Stimulated activated CD8-positive, alpha-beta memory T cell treated with anti-CD3 and anti-CD28 coated beads, Interleukin-12 subunit alpha, Interleukin-12 subunit beta, amount 100 ng/mL, for 4 hours (primary cell): ENCODE results near the gene USP21.
"Not testable (repeated sequence)": the region's sequence is repeated elsewhere in the genome, so short reads cannot be mapped to it uniquely, and the experiment has no call there.

Source experiments
- DNase-seq: peaks from one replicate; pipeline ENCODE4 v3.0.0-alpha.2; 2020; ENCODE audit warnings: low read depth

USP21 gene

GRCh38 chr1:161159087-161159912 is at the start of gene USP21:
Gene USP21 (plus strand): TSS chr1:161159500. CDS start chr1:161160641, 1,141 bp downstream.
- DNase-seq = peak; percentile 88

DNA sequence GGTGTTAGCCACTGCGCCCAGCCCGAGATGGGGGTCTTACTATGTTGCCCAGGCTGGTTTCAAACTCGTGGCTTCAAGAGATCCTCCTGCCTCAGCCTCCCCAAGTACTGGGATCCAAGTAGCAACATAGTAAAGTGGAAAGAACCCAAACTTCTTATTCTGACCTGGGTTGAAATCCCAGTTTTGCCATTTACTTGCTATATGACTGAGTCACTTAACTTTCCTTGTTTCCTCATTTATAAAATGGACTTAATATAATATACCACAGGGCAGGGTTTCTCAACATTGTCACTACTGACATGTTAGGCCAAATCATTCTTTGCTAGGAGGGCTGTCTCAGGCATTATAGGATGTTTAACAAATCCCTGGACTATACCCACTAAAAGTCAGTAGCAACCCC is 48.2 kb upstream of the USP21 start:
- no peak for DNase-seq

- DNase-seq = no peak
Observed at GRCh38 chr1:161111527-161111926, 47.8 kb upstream of the USP21 start.

DNA sequence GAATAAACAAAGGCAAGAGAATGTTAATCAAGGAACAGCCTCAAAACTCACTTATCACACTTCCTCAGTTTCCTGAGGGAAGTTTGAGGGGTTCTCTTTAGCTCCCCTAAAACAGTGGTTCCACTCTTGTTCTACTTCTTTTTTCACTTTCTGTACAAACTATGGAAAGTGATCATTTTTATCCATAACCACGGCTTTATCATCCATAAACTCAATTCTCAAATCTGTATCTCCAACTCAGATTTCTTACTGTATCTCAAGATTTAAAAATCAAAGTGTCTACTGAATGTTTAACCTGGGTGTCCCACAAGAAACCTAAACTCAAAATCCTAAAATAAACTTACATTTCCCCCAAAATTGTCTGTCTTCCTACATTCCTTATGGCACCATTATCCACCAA is 45.4 kb upstream of the USP21 start:
- no peak for DNase-seq

GRCh38 chr1:161114556-161114955 is 44.7 kb upstream of the USP21 start:
- no peak for DNase-seq

DNA sequence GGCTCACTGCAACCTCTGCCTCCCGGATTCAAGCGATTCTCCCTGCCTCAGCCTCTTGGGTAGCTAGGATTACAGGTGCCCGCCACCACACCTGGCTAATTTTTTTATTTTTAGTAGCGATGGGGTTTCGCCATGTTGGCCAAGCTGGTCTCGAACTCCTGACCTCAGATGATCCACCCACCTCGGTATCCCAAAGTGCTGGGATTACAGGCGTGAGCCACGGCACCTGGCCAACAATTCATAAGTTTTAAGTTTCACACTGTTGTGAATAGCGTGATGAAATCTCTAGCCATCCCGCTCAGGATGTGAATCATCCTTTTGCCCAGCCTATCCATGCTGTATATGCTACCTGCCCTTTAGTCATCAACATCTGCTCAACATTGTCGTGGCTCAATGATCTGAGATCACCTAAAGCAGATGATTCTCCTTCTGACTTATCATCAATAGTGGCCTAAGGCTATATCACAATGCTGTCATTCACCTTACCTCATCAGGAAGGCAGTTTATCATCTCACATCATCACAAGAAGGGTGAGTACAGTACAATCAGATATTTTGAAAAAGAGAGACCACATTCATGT is 44.1 kb upstream of the USP21 start:
- DNase-seq = no peak

DNA sequence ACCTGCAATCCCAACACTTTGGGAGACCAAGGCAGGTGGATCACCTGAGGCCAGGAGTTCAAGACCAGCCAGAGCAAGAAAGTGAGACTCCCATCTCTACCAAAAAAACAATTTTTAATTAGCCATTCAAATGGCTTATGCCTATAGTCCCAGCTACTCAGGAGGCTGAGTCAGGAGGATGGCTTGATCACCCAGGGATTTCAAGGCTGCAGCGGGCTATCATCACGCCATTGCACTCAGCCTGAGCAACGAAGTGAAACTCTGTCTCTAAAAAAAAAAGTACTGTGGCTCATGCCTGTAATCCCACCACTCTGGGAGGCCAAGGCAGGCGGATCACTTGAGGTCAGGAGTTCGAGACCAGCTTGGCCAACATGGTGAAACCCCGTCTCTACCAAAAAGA is 43.3 kb upstream of the USP21 start:
- DNase-seq = not testable (repeated sequence)

GRCh38 chr1:161117759-161118581 is 41.3 kb upstream of the USP21 start, which contains the start of the genes NIT1 and PFDN2:
Gene NIT1 (plus strand): TSS chr1:161118105. CDS start chr1:161118177, 72 bp downstream.
Gene PFDN2 (minus strand): TSS chr1:161118037. CDS start chr1:161118026, 11 bp downstream.
- DNase-seq = peak; percentile 81

GRCh38 chr1:161119092-161119903 is 40.0 kb upstream of the USP21 start:
- DNase-seq = no peak

- DNase-seq = no peak
Observed at GRCh38 chr1:161121042-161121650, 38.2 kb upstream of the USP21 start.

- no peak for DNase-seq
Observed at GRCh38 chr1:161121834-161122233, 37.5 kb upstream of the USP21 start.

DNA sequence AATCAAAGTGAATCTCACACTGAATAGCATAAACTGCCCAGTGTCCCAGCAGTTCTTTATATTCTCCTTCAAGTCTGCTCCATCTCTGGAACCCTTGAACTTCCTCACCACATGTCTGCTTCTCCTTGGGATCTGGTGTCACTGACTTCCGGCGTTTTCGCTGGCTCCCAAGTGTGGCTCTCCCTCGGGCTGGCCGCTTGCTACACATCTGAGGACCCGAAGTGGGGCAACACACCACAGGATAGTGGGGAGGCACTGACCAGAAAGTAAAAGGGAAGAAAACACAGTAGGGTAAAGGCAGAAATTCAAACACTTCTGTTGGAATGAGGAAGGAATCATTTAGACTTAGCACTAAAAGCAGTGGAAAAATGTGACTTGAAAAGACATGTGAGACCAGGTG is 36.3 kb upstream of the USP21 start:
- DNase-seq = no peak

DNA sequence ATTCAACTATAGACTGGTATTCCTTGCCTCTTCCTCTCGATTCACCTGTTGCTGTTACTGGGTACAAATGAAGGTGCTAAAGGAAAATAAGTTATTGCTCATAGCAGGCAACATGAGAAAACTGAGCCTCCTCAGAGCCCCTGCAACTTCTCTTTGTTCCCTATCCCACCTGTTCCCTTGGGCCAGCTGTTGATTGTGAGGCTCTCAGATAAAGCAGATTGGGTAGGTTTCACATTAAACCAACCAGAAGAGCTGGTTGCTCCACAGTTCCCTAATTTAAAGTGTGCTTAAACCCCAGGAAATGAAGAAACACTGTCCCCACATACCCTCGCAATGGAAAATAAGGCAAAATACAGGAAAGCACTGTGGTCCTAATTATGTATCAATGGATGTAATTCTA is 31.7 kb upstream of the USP21 start:
- DNase-seq = no peak

- DNase-seq = no peak
Observed at GRCh38 chr1:161128591-161129420, 30.5 kb upstream of the USP21 start.

- no peak for DNase-seq
Observed at GRCh38 chr1:161130266-161130665, 29.0 kb upstream of the USP21 start.

DNA sequence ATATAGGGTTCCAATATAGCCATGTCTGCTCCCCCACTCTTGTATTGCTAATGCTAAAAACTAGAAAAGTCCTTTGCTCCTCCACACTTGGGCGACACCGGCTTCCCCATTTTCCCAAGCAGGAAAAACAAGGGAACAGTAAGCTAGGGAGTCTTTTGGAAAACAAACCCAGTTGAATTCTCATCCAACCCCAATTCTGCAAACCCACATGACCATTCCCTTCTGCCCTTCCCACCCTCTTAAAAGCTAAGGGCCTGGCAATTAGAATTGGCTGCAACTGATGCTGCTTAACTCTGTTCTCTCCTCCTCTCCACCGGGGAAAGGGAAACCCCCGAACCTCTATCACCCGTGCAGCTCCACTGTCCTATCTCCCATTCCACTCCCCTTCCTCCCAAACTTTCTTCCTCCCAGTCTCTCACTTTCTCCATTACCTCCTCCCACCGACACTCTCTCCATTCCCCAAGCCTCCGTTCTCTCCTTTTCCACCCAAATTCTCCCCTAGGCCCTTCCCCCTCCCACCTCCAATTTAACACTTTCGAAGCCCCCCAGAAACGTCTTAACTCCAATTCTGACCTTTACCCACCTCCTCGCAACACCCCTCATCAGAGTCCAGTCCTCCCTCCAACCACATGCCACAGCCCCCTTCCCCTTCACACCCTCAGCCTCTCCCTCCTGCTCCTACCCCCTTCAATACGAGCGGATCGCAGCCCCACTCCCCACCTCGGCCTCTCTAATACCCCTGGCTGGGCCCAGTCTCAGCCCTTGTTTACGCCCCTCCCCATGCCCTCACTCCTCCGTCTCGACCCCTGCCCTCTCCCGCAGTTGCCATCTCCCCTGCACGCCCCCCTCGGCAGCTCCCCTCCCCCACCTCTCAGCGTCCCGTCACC is 27.5 kb upstream of the USP21 start:
- no peak for DNase-seq

DNA sequence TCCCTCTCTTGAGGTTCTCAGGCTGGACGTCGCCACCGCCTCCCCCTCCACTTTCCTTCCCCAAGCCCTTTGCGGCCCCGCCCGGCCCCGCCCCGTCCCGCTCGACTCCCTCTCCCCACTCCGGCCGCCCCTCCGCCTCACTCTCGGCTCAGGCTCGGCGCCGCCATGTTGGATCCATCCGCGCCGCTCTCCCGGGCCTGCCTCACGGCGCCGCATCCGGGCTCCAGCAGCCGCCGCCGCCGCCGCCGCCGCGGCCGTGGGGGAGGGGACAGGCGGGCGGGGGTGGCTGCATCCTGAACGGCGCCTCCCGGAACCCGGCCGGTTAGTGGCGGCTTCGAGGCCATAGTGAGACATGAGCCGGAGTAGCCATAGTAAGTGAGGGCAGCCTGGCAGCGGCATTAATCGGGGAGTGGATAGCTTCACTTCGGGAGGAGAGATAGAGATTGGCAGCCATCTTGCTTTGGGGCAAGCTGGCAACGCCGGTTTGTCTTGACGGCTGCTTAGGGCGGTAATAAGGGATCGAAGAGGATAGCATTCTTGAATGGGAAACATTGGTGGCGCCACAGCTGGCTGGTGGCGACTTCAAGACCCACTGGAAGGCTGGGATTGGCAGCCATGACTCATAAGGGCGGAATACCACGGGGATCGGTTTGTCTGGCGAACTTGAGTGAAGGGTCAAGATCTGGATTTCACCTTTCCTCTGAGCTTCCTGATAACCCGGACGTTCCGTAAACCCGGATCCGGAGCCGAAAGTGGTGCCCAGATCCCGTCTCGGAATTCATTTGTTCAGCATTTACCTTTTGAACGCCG is 26.7 kb upstream of the USP21 start, which contains the start of gene DEDD:
DEDD (minus strand) TSS at position 258 of the 810 bp plus-strand sequence. CDS start 8,205 bp downstream, outside the sequence.
- DNase-seq = peak; percentile 83

DNA sequence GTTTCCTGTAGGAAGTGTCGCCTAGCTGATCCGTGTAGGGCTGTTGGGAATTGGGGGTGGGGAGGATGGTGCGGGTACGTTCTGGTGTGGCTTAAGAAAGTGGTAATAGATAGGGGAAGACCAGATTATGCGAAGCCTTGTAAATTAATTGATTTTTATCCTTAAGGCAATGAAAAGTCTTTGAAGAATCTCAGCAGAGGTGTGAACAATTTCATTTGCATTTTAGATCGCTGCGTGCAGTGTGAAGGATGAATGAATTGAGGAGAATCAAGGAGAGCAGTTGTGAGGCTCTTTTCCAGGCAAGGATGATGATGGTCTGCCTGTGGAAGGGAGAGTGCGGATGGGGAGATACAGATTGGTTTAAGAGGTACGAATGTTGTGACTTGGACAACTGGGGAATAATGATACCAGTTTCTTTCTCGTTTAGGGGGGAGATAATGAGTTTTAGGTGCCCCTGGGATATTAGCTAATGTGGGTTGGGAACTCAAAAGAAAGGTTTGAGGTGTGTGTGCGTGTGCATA is 26.0 kb upstream of the USP21 start:
- no peak for DNase-seq
